ENCODE measurements around the gene DHFR. TPM values are rescaled to one million over a fixed set of nuclear protein-coding genes. Genes with fewer than 3 reads are reported as not detected.

DHFR gene
- total and polyA plus RNA-seq, 12 donors = 4.1 to 19.6 (median 9.9) TPM

DNA sequence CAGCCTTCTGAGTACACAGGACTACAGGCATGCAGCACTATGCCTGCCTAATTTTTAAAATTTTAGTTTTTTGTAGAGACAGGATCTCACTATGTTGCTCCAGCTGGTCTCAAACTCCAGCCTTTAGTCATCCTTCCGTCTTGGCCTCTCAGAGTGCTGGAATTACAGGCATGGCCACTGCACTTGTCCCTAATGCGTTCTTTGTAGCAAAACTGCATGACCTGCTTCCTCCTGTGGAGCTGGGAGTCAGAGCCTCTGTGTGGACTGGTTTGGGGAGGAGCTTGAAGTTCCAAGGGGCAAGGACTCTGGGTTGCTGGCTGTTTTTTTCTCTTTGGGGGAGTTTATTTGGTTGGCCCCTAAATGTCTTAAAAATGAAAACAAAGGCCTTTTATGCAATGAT is 62.0 kb downstream of the DHFR start:
- H3K27me3 ChIP-seq = peaks cover 0 to 6% (median 0%) of the 10 kb centered on the region in 7 donors
- H3K36me3 ChIP-seq = no peaks in the 10 kb centered on the region
- WGBS, 2 donors = 79 to 86% methylated on average over 2 of the region's 2 CpGs
- ATAC-seq (no peak), DNase-seq (no peak)
- H3K27ac ChIP-seq = no peak overlapping the region
- H3K4me1 ChIP-seq = no peaks in the 10 kb centered on the region
- H3K4me3 ChIP-seq = no peak overlapping the region
- intact Hi-C loops (cut with DNase I) = no loop called here
- no peaks in the 10 kb centered on the region for H3K9me3 ChIP-seq
- TF ChIP-seq, protein P1, sequence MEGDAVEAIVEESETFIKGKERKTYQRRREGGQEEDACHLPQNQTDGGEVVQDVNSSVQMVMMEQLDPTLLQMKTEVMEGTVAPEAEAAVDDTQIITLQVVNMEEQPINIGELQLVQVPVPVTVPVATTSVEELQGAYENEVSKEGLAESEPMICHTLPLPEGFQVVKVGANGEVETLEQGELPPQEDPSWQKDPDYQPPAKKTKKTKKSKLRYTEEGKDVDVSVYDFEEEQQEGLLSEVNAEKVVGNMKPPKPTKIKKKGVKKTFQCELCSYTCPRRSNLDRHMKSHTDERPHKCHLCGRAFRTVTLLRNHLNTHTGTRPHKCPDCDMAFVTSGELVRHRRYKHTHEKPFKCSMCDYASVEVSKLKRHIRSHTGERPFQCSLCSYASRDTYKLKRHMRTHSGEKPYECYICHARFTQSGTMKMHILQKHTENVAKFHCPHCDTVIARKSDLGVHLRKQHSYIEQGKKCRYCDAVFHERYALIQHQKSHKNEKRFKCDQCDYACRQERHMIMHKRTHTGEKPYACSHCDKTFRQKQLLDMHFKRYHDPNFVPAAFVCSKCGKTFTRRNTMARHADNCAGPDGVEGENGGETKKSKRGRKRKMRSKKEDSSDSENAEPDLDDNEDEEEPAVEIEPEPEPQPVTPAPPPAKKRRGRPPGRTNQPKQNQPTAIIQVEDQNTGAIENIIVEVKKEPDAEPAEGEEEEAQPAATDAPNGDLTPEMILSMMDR (IDR thresholded peaks at IDR 0.05) = no peak

DNA sequence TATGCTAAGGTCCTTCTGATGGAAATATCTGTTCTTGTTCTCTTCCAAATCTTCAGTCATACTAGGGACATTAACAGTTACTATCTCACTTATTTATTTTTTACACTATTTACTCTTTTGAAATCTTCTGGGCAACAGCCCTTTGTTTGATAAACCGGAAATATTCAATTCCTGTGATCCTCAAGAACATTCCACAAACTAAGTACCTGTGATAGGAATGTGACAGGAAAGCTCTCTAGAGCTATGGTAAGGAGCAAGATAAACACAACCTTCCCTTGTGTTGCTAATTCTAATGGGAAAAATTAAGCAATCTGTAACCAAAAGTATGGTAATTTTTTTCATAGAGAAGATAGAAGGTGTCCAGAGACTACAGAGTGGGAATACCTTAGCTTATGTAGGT is 62.7 kb downstream of the DHFR start:
- intact Hi-C loops (cut with DNase I) = no loop called here
- no peak for ATAC-seq
- H3K36me3 ChIP-seq = no peaks in the 10 kb centered on the region

GRCh38 chr5:80591352-80591751 is 63.4 kb downstream of the DHFR start:
- TF ChIP-seq, protein P1 (IDR thresholded peaks at IDR 0.05) = no peak
- H3K4me1 ChIP-seq = no peaks in the 10 kb centered on the region
- no peak for DNase-seq
- H3K27ac ChIP-seq = no peak overlapping the region
- peaks cover 0 to 6% (median 0%) of the 10 kb centered on the region in 7 donors for H3K27me3 ChIP-seq
- intact Hi-C loops (cut with DNase I) = no loop called here
- no peak overlapping the region for H3K4me3 ChIP-seq
- WGBS, 2 donors = 88 to 89% methylated on average over 3 of the region's 3 CpGs
- H3K9me3 ChIP-seq = no peaks in the 10 kb centered on the region
- ATAC-seq = no peak
- no peaks in the 10 kb centered on the region for H3K36me3 ChIP-seq

More for the DNA sequence above, 62.7 kb downstream of the DHFR start:
- H3K9me3 ChIP-seq = no peaks in the 10 kb centered on the region
- TF ChIP-seq, protein P1 (IDR thresholded peaks at IDR 0.05) = no peak
- DNase-seq = no peak
- H3K4me1 ChIP-seq = no peaks in the 10 kb centered on the region
- no peak overlapping the region for H3K4me3 ChIP-seq
- peaks cover 0 to 6% (median 0%) of the 10 kb centered on the region in 7 donors for H3K27me3 ChIP-seq
- WGBS, 2 donors = 38 to 50% methylated on average over 1 of the region's 1 CpG
- no peak overlapping the region for H3K27ac ChIP-seq

DNA sequence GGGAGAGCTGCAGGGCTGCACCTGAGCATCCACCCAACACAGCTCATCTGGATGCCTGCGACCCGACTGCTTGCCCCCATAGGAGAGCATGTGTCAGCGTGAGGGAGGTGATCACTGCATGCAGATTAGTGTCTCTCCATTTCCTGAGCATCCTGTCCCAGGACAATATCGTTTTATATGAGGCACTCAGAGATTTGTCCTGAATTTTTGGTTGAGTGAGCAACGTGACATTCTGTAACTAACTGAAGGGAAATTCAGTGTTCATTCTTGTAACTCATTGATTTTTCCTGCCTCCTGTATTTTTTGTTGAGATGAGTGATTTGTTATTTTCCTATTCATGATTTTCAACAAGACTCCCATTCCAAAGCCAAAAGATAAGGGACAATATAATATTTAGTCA is 64.0 kb downstream of the DHFR start:
- intact Hi-C loops (cut with DNase I) = no loop called here
- 75 to 77% methylated on average over 5 of the region's 5 CpGs for WGBS, 2 donors
- Histone ChIP-seq H3K27me3 (peaks cover 0 to 6% (median 0%) of the 10 kb centered on the region in 7 donors), H3K4me1 (no peaks in the 10 kb centered on the region), H3K27ac (no peak overlapping the region), H3K4me3 (no peak overlapping the region), H3K36me3 (no peaks in the 10 kb centered on the region), H3K9me3 (no peaks in the 10 kb centered on the region)
- ATAC-seq = no peak
- DNase-seq = no peak
- TF ChIP-seq, protein P1 (IDR thresholded peaks at IDR 0.05) = no peak

Data from heart right ventricle (tissue), 16 donors.